ENCODE results near the gene KCMF1. TPM values are rescaled to one million over a fixed set of nuclear protein-coding genes. Genes with fewer than 3 reads are reported as not detected.

Gene KCMF1
- total RNA-seq, 1 donor from 2014 or later: 105 TPM

- peak overlapping the region; percentile 1 for H3K4me3 Mint-ChIP-seq (ENCODE audit: unreplicated experiment)
- H2AFZ ChIP-seq (ENCODE audit: low read depth, low read length): peak overlapping the region; percentile 70
- H3K9ac ChIP-seq (ENCODE audit: low read length): peak overlapping the region; percentile 71
- no peaks in the 10 kb centered on the region for H3K9me3 Mint-ChIP-seq (ENCODE audit: unreplicated experiment)
- no peaks in the 10 kb centered on the region for H3K36me3 ChIP-seq (ENCODE audit: insufficient read depth, low read length)
- peak overlapping the region; percentile 87 for H3K27ac ChIP-seq (ENCODE audit: low read depth, low read length)
- H4K20me1 ChIP-seq (ENCODE audit: insufficient read depth, low read length): no peaks in the 10 kb centered on the region
- H3K27ac Mint-ChIP-seq (ENCODE audit: unreplicated experiment): peak overlapping the region; percentile 91
- H3K9me3 ChIP-seq (ENCODE audit: insufficient read depth, low read depth, low read length): no peaks in the 10 kb centered on the region
- H3K36me3 Mint-ChIP-seq (ENCODE audit: low read depth, unreplicated experiment): no peaks in the 10 kb centered on the region
- H3K4me1 ChIP-seq (ENCODE audit: insufficient read depth, low read length): peaks cover 16% of the 10 kb centered on the region
- H3K27me3 Mint-ChIP-seq (ENCODE audit: low read depth, unreplicated experiment): no peaks in the 10 kb centered on the region
- FAIRE-seq (no peak), DNase-seq (ENCODE audit: low read depth) (peak; percentile 83)
- no peaks in the 10 kb centered on the region for H3K79me2 ChIP-seq (ENCODE audit: insufficient read depth, low read length)
- TF ChIP-seq, protein P1, sequence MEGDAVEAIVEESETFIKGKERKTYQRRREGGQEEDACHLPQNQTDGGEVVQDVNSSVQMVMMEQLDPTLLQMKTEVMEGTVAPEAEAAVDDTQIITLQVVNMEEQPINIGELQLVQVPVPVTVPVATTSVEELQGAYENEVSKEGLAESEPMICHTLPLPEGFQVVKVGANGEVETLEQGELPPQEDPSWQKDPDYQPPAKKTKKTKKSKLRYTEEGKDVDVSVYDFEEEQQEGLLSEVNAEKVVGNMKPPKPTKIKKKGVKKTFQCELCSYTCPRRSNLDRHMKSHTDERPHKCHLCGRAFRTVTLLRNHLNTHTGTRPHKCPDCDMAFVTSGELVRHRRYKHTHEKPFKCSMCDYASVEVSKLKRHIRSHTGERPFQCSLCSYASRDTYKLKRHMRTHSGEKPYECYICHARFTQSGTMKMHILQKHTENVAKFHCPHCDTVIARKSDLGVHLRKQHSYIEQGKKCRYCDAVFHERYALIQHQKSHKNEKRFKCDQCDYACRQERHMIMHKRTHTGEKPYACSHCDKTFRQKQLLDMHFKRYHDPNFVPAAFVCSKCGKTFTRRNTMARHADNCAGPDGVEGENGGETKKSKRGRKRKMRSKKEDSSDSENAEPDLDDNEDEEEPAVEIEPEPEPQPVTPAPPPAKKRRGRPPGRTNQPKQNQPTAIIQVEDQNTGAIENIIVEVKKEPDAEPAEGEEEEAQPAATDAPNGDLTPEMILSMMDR (IDR thresholded peaks at IDR 0.05; ENCODE audit: insufficient read depth, low read depth, low read length): no peak
- no peak for TF ChIP-seq EZH2 (IDR thresholded peaks at IDR 0.05; ENCODE audit: insufficient read depth, low read length)
- no peaks in the 10 kb centered on the region for H3K27me3 ChIP-seq (ENCODE audit: insufficient read depth, low read length)
- no peak overlapping the region for H3K4me3 ChIP-seq (ENCODE audit: insufficient read depth, low read depth, low read length)
- H3K4me2 ChIP-seq (ENCODE audit: low read length): peak overlapping the region; percentile 78
- H3K4me1 Mint-ChIP-seq (ENCODE audit: low read depth, unreplicated experiment): peaks cover 8% of the 10 kb centered on the region
These were observed 24.6 kb upstream of the KCMF1 start for GRCh38 chr2:84946204-84947009.

- Histone ChIP-seq H3K27me3 (ENCODE audit: insufficient read depth, low read length) (no peaks in the 10 kb centered on the region), H3K36me3 (ENCODE audit: insufficient read depth, low read length) (no peaks in the 10 kb centered on the region), H3K4me1 (ENCODE audit: insufficient read depth, low read length) (peaks cover 16% of the 10 kb centered on the region), H3K79me2 (ENCODE audit: insufficient read depth, low read length) (no peaks in the 10 kb centered on the region), H2AFZ (ENCODE audit: low read depth, low read length) (no peak overlapping the region), H4K20me1 (ENCODE audit: insufficient read depth, low read length) (no peaks in the 10 kb centered on the region), H3K9me3 (ENCODE audit: insufficient read depth, low read depth, low read length) (no peaks in the 10 kb centered on the region), H3K9ac (ENCODE audit: low read length) (peak overlapping the region; percentile 71), H3K4me2 (ENCODE audit: low read length) (peak overlapping the region; percentile 78), H3K27ac (ENCODE audit: low read depth, low read length) (peak overlapping the region; percentile 87), H3K4me3 (ENCODE audit: insufficient read depth, low read depth, low read length) (no peak overlapping the region)
- Mint-ChIP-seq H3K4me1 (ENCODE audit: low read depth, unreplicated experiment) (peaks cover 8% of the 10 kb centered on the region), H3K27me3 (ENCODE audit: low read depth, unreplicated experiment) (no peaks in the 10 kb centered on the region), H3K9me3 (ENCODE audit: unreplicated experiment) (no peaks in the 10 kb centered on the region), H3K4me3 (ENCODE audit: unreplicated experiment) (no peak overlapping the region), H3K27ac (ENCODE audit: unreplicated experiment) (peak overlapping the region; percentile 60), H3K36me3 (ENCODE audit: low read depth, unreplicated experiment) (no peaks in the 10 kb centered on the region)
- no peak for DNase-seq (ENCODE audit: low read depth)
- FAIRE-seq: no peak
- TF ChIP-seq, protein P1 (IDR thresholded peaks at IDR 0.05; ENCODE audit: insufficient read depth, low read depth, low read length): no peak
- no peak for TF ChIP-seq EZH2 (IDR thresholded peaks at IDR 0.05; ENCODE audit: insufficient read depth, low read length)
These were observed 23.9 kb upstream of the KCMF1 start for GRCh38 chr2:84947010-84947593.

GRCh38 chr2:84953535-84953934 is 17.4 kb upstream of the KCMF1 start:
- Histone ChIP-seq H3K4me1 (ENCODE audit: insufficient read depth, low read length) (peaks cover 10% of the 10 kb centered on the region), H2AFZ (ENCODE audit: low read depth, low read length) (no peak overlapping the region), H3K4me2 (ENCODE audit: low read length) (no peak overlapping the region), H3K79me2 (ENCODE audit: insufficient read depth, low read length) (no peaks in the 10 kb centered on the region), H3K9me3 (ENCODE audit: insufficient read depth, low read depth, low read length) (no peaks in the 10 kb centered on the region), H3K27ac (ENCODE audit: low read depth, low read length) (no peak overlapping the region), H3K27me3 (ENCODE audit: insufficient read depth, low read length) (no peaks in the 10 kb centered on the region), H3K9ac (ENCODE audit: low read length) (no peak overlapping the region), H3K36me3 (ENCODE audit: insufficient read depth, low read length) (no peaks in the 10 kb centered on the region), H3K4me3 (ENCODE audit: insufficient read depth, low read depth, low read length) (no peak overlapping the region), H4K20me1 (ENCODE audit: insufficient read depth, low read length) (no peaks in the 10 kb centered on the region)
- Mint-ChIP-seq H3K27me3 (ENCODE audit: low read depth, unreplicated experiment) (no peaks in the 10 kb centered on the region), H3K4me1 (ENCODE audit: low read depth, unreplicated experiment) (peaks cover 13% of the 10 kb centered on the region), H3K27ac (ENCODE audit: unreplicated experiment) (no peak overlapping the region), H3K9me3 (ENCODE audit: unreplicated experiment) (no peaks in the 10 kb centered on the region), H3K36me3 (ENCODE audit: low read depth, unreplicated experiment) (no peaks in the 10 kb centered on the region), H3K4me3 (ENCODE audit: unreplicated experiment) (no peak overlapping the region)
- TF ChIP-seq, protein P1 (IDR thresholded peaks at IDR 0.05; ENCODE audit: insufficient read depth, low read depth, low read length): no peak
- no peak for TF ChIP-seq EZH2 (IDR thresholded peaks at IDR 0.05; ENCODE audit: insufficient read depth, low read length)
- DNase-seq (ENCODE audit: low read depth) (no peak), FAIRE-seq (no peak)
